GM21576 (cell line): Measurements from ENCODE around the gene EPAS1.
"Not testable (repeated sequence)": the region's sequence is repeated elsewhere in the genome, so short reads cannot be mapped to it uniquely, and the experiment has no call there.

Experiments
- ATAC-seq: cut with Tn5 transposase; IDR thresholded peaks from one replicate; pipeline ENCODE4 v1.9.1; 2021; ENCODE audit warnings: mild to moderate bottlenecking, moderate library complexity; ENCODE audit not compliant: unreplicated experiment

EPAS1 gene

GRCh38 chr2:46381263-46381849 is 84.1 kb downstream of the EPAS1 start:
- no peak for ATAC-seq

- ATAC-seq = no peak
Observed at GRCh38 chr2:46381871-46382270, 84.7 kb downstream of the EPAS1 start.

GRCh38 chr2:46382331-46383112 is 85.3 kb downstream of the EPAS1 start:
- ATAC-seq = no peak

GRCh38 chr2:46383113-46383395 is 85.8 kb downstream of the EPAS1 start:
- no peak for ATAC-seq

GRCh38 chr2:46383784-46384456 is 86.7 kb downstream of the EPAS1 start:
- no peak for ATAC-seq

DNA sequence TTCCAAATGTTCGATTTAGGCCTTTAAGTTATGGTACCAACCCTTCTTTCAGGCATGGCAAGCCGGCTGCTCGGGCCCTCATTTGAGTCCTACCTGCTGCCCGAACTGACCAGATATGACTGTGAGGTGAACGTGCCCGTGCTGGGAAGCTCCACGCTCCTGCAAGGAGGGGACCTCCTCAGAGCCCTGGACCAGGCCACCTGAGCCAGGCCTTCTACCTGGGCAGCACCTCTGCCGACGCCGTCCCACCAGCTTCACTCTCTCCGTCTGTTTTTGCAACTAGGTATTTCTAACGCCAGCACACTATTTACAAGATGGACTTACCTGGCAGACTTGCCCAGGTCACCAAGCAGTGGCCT is 87.2 kb downstream of the EPAS1 start:
- no peak for ATAC-seq

- ATAC-seq = no peak
Observed at GRCh38 chr2:46385786-46386577, 88.8 kb downstream of the EPAS1 start.

- no peak for ATAC-seq
Observed at GRCh38 chr2:46386763-46387162, 89.6 kb downstream of the EPAS1 start.

GRCh38 chr2:46387292-46387691 is 90.1 kb downstream of the EPAS1 start:
- no peak for ATAC-seq

GRCh38 chr2:46387886-46388515 is 90.8 kb downstream of the EPAS1 start:
- no peak for ATAC-seq

- ATAC-seq = no peak
Observed at GRCh38 chr2:46388881-46389280, 91.7 kb downstream of the EPAS1 start.

- no peak for ATAC-seq
Observed at GRCh38 chr2:46389417-46389916, 92.3 kb downstream of the EPAS1 start.

DNA sequence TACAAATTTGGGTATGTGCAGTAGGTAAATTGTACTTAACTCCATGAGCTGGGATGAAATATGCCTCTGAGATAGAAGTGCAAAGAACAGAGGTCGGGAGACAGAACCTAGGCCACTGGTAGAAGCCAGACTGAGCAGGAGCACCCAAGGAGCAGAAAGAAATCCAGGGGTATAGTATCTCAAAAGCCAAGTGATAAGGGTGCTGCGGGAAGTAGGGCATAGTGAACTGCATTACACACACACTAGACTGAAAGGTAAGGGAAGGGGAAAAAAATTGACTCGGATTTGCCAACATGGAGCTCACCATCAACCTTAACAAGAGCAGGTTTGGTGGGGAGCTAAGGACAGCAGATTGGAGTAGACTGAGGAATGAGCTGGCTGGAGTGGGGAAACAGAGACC is 92.8 kb downstream of the EPAS1 start:
- no peak for ATAC-seq

- no peak for ATAC-seq
Observed at GRCh38 chr2:46390901-46391395, 93.7 kb downstream of the EPAS1 start.

DNA sequence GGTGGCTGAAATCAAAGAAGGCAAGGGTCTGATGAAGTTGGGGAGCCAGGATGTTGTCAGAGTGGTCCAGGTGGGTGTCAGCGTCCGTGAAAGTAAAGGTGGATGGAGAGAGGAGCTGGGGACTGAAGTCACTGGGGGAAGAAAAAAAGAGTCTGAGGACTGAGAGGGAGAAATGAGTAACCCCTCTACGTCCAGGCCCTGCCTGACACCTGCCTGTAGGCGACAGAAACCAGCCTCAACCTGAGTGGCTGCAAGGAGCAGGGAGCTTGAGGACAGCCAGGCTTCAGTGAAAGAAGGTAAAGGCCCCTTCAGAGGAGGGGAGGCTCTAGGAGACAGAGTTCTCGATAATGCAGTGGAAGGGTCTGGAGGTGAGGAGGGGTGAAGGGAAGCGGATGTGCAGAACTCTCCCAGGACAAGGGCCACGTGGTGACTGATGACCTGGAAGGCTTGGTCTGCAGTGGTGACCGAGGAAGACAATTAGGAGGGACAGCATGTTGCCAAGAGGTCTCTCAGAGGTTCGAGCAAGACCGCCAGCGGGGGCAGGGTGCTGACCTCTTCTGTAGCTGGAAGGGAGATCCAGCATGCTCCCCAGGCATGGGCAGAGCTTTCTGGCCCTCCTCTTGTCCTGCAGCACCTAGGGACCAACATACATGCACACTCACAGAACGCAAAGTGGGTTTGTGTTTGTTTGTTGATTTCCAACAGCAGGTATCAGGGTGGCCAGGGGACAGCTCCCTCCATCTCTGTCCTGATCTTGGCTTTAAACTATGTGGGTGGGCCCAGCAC is 95.5 kb downstream of the EPAS1 start:
- ATAC-seq = no peak

GRCh38 chr2:46393347-46393820 is 96.2 kb downstream of the EPAS1 start:
- no peak for ATAC-seq

- ATAC-seq = no peak
Observed at GRCh38 chr2:46393865-46394264, 96.7 kb downstream of the EPAS1 start.

GRCh38 chr2:46394649-46395510 is 97.7 kb downstream of the EPAS1 start:
- no peak for ATAC-seq

DNA sequence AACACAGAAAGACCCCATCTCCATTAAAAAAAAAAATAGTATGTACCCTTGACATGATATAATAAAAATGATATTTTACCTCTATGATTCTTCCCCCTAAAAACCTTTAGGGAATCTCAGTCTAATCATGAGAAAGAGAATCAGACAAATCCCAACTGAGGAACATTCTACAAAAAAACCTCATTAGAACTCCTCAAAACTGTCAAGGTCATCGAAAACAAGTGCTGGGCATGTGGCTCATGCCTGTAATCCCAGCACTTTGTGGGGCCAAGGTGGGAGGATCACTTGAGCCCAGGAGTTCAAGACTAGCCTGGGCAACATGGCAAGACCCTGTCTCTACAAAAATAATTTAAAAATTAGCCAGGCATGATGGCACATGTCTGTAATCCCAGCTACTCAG is 98.5 kb downstream of the EPAS1 start:
- not testable (repeated sequence) for ATAC-seq
